Ishikawa (cell line): ENCODE measurements around the gene HOMER1.

Experiments
- CEBPB ChIP-seq: IDR thresholded peaks from 2 replicates; pipeline ENCODE4 v1.6.1; 2012
- CREB1 ChIP-seq: IDR thresholded peaks from 2 replicates; pipeline ENCODE4 v1.6.1; 2012; ENCODE audit warnings: low read depth
- EGR1 ChIP-seq: IDR thresholded peaks from 2 replicates; pipeline ENCODE4 v1.6.1; 2012
- EP300 ChIP-seq: IDR thresholded peaks from 2 replicates; pipeline ENCODE4 v1.6.1; 2012; ENCODE audit warnings: borderline replicate concordance
- FOXM1 ChIP-seq: IDR thresholded peaks from 2 replicates; pipeline ENCODE4 v1.6.1; 2012; ENCODE audit warnings: low read depth, borderline replicate concordance
- MAX ChIP-seq: IDR thresholded peaks from 2 replicates; pipeline ENCODE4 v1.6.1; 2012
- NFIC ChIP-seq: IDR thresholded peaks from 2 replicates; pipeline ENCODE4 v1.6.1; 2012
- RAD21 ChIP-seq: IDR thresholded peaks from 2 replicates; pipeline ENCODE4 v1.6.1; 2012; ENCODE audit warnings: low read depth
- TAF1 ChIP-seq: IDR thresholded peaks from 2 replicates; pipeline ENCODE4 v1.6.1; 2012; ENCODE audit warnings: low read depth, mild to moderate bottlenecking
- TCF12 ChIP-seq: IDR thresholded peaks from 2 replicates; pipeline ENCODE4 v1.6.1; 2012; ENCODE audit warnings: low read depth
- TEAD4 ChIP-seq: IDR thresholded peaks from 2 replicates; pipeline ENCODE4 v1.6.1; 2012
- USF1 ChIP-seq: IDR thresholded peaks from 2 replicates; pipeline ENCODE4 v1.6.1; 2012
- YY1 ChIP-seq: IDR thresholded peaks from 2 replicates; pipeline ENCODE4 v1.6.1; 2012; ENCODE audit warnings: low read depth
- ZBTB7A ChIP-seq: IDR thresholded peaks from 2 replicates; pipeline ENCODE4 v1.6.1; 2012; ENCODE audit warnings: low read depth
- TF ChIP-seq, protein P1 (sequence below): IDR thresholded peaks from 2 replicates; pipeline ENCODE4 v1.6.1; 2012; ENCODE audit warnings: low read depth, mild to moderate bottlenecking

The HOMER1 gene

GRCh38 chr5:79474367-79475151 is 39.4 kb downstream of the HOMER1 start:
- no peak for TF ChIP-seq FOXM1
- no peak for TF ChIP-seq TCF12
- no peak for TF ChIP-seq CEBPB
- TF ChIP-seq ZBTB7A: no peak
- no peak for TF ChIP-seq MAX
- TF ChIP-seq EP300: no peak
- TF ChIP-seq EGR1: no peak
- no peak for TF ChIP-seq YY1
- TF ChIP-seq TAF1: no peak
- no peak for TF ChIP-seq TEAD4
- no peak for TF ChIP-seq NFIC
- TF ChIP-seq USF1: no peak
- TF ChIP-seq, protein P1, sequence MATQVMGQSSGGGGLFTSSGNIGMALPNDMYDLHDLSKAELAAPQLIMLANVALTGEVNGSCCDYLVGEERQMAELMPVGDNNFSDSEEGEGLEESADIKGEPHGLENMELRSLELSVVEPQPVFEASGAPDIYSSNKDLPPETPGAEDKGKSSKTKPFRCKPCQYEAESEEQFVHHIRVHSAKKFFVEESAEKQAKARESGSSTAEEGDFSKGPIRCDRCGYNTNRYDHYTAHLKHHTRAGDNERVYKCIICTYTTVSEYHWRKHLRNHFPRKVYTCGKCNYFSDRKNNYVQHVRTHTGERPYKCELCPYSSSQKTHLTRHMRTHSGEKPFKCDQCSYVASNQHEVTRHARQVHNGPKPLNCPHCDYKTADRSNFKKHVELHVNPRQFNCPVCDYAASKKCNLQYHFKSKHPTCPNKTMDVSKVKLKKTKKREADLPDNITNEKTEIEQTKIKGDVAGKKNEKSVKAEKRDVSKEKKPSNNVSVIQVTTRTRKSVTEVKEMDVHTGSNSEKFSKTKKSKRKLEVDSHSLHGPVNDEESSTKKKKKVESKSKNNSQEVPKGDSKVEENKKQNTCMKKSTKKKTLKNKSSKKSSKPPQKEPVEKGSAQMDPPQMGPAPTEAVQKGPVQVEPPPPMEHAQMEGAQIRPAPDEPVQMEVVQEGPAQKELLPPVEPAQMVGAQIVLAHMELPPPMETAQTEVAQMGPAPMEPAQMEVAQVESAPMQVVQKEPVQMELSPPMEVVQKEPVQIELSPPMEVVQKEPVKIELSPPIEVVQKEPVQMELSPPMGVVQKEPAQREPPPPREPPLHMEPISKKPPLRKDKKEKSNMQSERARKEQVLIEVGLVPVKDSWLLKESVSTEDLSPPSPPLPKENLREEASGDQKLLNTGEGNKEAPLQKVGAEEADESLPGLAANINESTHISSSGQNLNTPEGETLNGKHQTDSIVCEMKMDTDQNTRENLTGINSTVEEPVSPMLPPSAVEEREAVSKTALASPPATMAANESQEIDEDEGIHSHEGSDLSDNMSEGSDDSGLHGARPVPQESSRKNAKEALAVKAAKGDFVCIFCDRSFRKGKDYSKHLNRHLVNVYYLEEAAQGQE: no peak
- no peak for TF ChIP-seq RAD21
- no peak for TF ChIP-seq CREB1

- TF ChIP-seq ZBTB7A: no peak
- no peak for TF ChIP-seq TAF1
- TF ChIP-seq TEAD4: no peak
- no peak for TF ChIP-seq YY1
- TF ChIP-seq CREB1: no peak
- no peak for TF ChIP-seq MAX
- TF ChIP-seq NFIC: no peak
- TF ChIP-seq FOXM1: no peak
- TF ChIP-seq EGR1: no peak
- TF ChIP-seq EP300: no peak
- TF ChIP-seq CEBPB: no peak
- TF ChIP-seq USF1: no peak
- TF ChIP-seq TCF12: no peak
- no peak for TF ChIP-seq RAD21
- TF ChIP-seq, protein P1: no peak
Measured at GRCh38 chr5:79471556-79471955, 42.4 kb downstream of the HOMER1 start.

GRCh38 chr5:79464695-79465332 is 49.1 kb downstream of the HOMER1 start:
- TF ChIP-seq RAD21: peak; percentile 69
- no peak for TF ChIP-seq CEBPB

- TF ChIP-seq EGR1: no peak
- no peak for TF ChIP-seq FOXM1
- no peak for TF ChIP-seq ZBTB7A
- no peak for TF ChIP-seq NFIC
- no peak for TF ChIP-seq CEBPB
- TF ChIP-seq TCF12: no peak
- no peak for TF ChIP-seq MAX
- no peak for TF ChIP-seq CREB1
- TF ChIP-seq EP300: no peak
Measured at GRCh38 chr5:79464278-79464677, 49.7 kb downstream of the HOMER1 start.

- TF ChIP-seq USF1 (no peak), RAD21 (no peak), TCF12 (no peak), YY1 (no peak), FOXM1 (no peak), CREB1 (no peak), EGR1 (no peak), NFIC (no peak), TEAD4 (no peak), EP300 (no peak), CEBPB (no peak), MAX (no peak), ZBTB7A (no peak), TAF1 (no peak)
- TF ChIP-seq, protein P1: no peak
Measured at GRCh38 chr5:79459626-79460025, 54.3 kb downstream of the HOMER1 start.
